Nephron (organoid): ENCODE results near the gene RNF14.

Source experiments
- H3K27ac Mint-ChIP-seq, 3 experiments: 2 replicates each; pipeline ENCODE4 v1.8.0; 2020; ENCODE audit warnings: mixed read lengths in 3 of 3, mild to moderate bottlenecking in 2 of 3, moderate library complexity in 1 of 3
- H3K27me3 Mint-ChIP-seq: 2 replicates; pipeline ENCODE4 v1.8.0; 2021; ENCODE audit warnings: low read depth, mild to moderate bottlenecking, moderate library complexity, mixed read lengths
- H3K36me3 Mint-ChIP-seq: 2 replicates; pipeline ENCODE4 v1.8.0; 2020; ENCODE audit warnings: low read depth, mixed read lengths
- H3K4me1 Mint-ChIP-seq: 2 replicates; pipeline ENCODE4 v1.8.0; 2020; ENCODE audit warnings: mixed read lengths
- H3K4me3 Mint-ChIP-seq, 3 experiments: 2 replicates each; pipeline ENCODE4 v1.8.0; 2020; ENCODE audit warnings: mild to moderate bottlenecking in 3 of 3, mixed read lengths in 3 of 3, moderate library complexity in 2 of 3
- H3K9me3 Mint-ChIP-seq: 2 replicates; pipeline ENCODE4 v1.8.0; 2020; ENCODE audit warnings: mixed read lengths
- CTCF ChIP-seq, 3 experiments: fragments of 200-600 bp; sonication (generic); IDR thresholded peaks; one replicate each; pipeline ENCODE4 v1.5.0; 2021; ENCODE audit warnings: antibody characterized with exemption in 3 of 3; ENCODE audit not compliant: unreplicated experiment in 3 of 3

Gene RNF14

GRCh38 chr5:141958113-141958512, 10.8 kb upstream of the RNF14 start, which contains the start of gene PCDH12:
TSS of gene PCDH12 (minus strand) at chr5:141958202. CDS start at chr5:141957851, 351 bp downstream.
- no peak for TF ChIP-seq CTCF (IDR thresholded peaks at IDR 0.05; ENCODE audit: unreplicated experiment in 3 of 3)
- Mint-ChIP-seq H3K9me3 (no peaks in the 10 kb centered on the region), H3K36me3 (no peaks in the 10 kb centered on the region), H3K27me3 (peaks cover 5% of the 10 kb centered on the region), H3K4me3 (peak within 1 kb of the TSS in 1 of 3 experiments; percentile 19), H3K4me1 (peaks cover 8% of the 10 kb centered on the region), H3K27ac (peak within 1 kb of the TSS; percentile 40 to 61 (median 57))

- Mint-ChIP-seq H3K4me3 (no peak overlapping the region), H3K36me3 (no peaks in the 10 kb centered on the region), H3K9me3 (no peaks in the 10 kb centered on the region), H3K27ac (no peak overlapping the region), H3K4me1 (peaks cover 12% of the 10 kb centered on the region), H3K27me3 (peaks cover 5% of the 10 kb centered on the region)
- no peak for TF ChIP-seq CTCF (IDR thresholded peaks at IDR 0.05; ENCODE audit: unreplicated experiment in 3 of 3)
Measured at GRCh38 chr5:141958546-141959172, 10.2 kb upstream of the RNF14 start.

GRCh38 chr5:141960018-141960417, 8.9 kb upstream of the RNF14 start:
- no peak for TF ChIP-seq CTCF (IDR thresholded peaks at IDR 0.05; ENCODE audit: unreplicated experiment in 3 of 3)
- H3K4me3 Mint-ChIP-seq: no peak overlapping the region
- no peaks in the 10 kb centered on the region for H3K9me3 Mint-ChIP-seq

GRCh38 chr5:141960449-141961323, 8.2 kb upstream of the RNF14 start:
- Mint-ChIP-seq H3K4me3 (no peak overlapping the region), H3K36me3 (no peaks in the 10 kb centered on the region), H3K27me3 (peaks cover 5% of the 10 kb centered on the region), H3K27ac (peak overlapping the region in 2 of 3 experiments; percentile 12 to 33), H3K9me3 (no peaks in the 10 kb centered on the region), H3K4me1 (peaks cover 21% of the 10 kb centered on the region)
- TF ChIP-seq CTCF (IDR thresholded peaks at IDR 0.05; ENCODE audit: unreplicated experiment in 3 of 3): peak; percentile 72 to 86 (median 85)

More at GRCh38 chr5:141960018-141960417, 8.9 kb upstream of the RNF14 start:
- Mint-ChIP-seq H3K27me3 (peaks cover 5% of the 10 kb centered on the region), H3K36me3 (no peaks in the 10 kb centered on the region), H3K27ac (peak overlapping the region in 2 of 3 experiments; percentile 13 to 20), H3K4me1 (peaks cover 15% of the 10 kb centered on the region)

- TF ChIP-seq CTCF (IDR thresholded peaks at IDR 0.05; ENCODE audit: unreplicated experiment in 3 of 3): no peak
- Mint-ChIP-seq H3K4me3 (no peak overlapping the region), H3K27ac (no peak overlapping the region), H3K27me3 (peaks cover 5% of the 10 kb centered on the region), H3K4me1 (peaks cover 21% of the 10 kb centered on the region), H3K36me3 (no peaks in the 10 kb centered on the region), H3K9me3 (no peaks in the 10 kb centered on the region)
Measured at GRCh38 chr5:141961466-141961865, 7.4 kb upstream of the RNF14 start.
